HCT116 (cell line): Measurements from ENCODE around the gene RPS6KA2. TPM values are rescaled to one million over a fixed set of nuclear protein-coding genes. Genes with fewer than 3 reads are reported as not detected.

Experiments used
- ATAC-seq: fragments of 200-7000 bp; cut with Tn5 transposase; 2 replicates; pipeline ENCODE4 v1.9.1; 2020; ENCODE audit warnings: mild to moderate bottlenecking, moderate library complexity
- BruUV-seq: library from RNA; stranded (reverse); fragments of 400-500 nt; replicated peaks from 2 replicates; lab custom pipeline; 2021; lab: Mats Ljungman, UMichigan
- CTCF ChIA-PET: fragments of 300-600 bp; sonication (Branson Sonifier 250); formaldehyde crosslinking; loops from one replicate; lab custom pipeline; 2021; ENCODE audit warnings: antibody characterized with exemption; lab: Charles Lee
- POLR2A ChIA-PET: fragments of 300-600, 350-600 bp; sonication (Branson Sonifier 250); formaldehyde crosslinking; loops from one replicate; lab custom pipeline; 2021; ENCODE audit warnings: antibody characterized with exemption; lab: Charles Lee
- RAD21 ChIA-PET, 2 experiments: fragments of 300-600 bp; sonication (Branson Sonifier 250); formaldehyde crosslinking; loops; one replicate each; lab custom pipeline; 2023; ENCODE audit warnings: low total read pairs in 2 of 2; ENCODE audit not compliant: uncharacterized antibody in 2 of 2, unreplicated experiment in 2 of 2, low non-redundant PET in 1 of 2; lab: Charles Lee
- DNase-seq: peaks from one replicate; pipeline ENCODE4 v3.0.0-alpha.2; 2010; ENCODE audit warnings: low read depth, low spot score
- H2AFZ ChIP-seq: fragments of 200-600 bp; shearing (Covaris generic), sonication (generic); 2 replicates; pipeline ENCODE4 v1.6.1; 2017; ENCODE audit warnings: low read depth, mixed run types, mixed read lengths, antibody characterized with exemption, low read length; ENCODE audit not compliant: poor library complexity, severe bottlenecking
- H3K27ac ChIP-seq: 2 replicates; pipeline ENCODE4 v1.5.1; 2012; ENCODE audit warnings: low read depth, low read length
- H3K27me3 ChIP-seq: fragments of 200-600 bp; sonication (generic); 2 replicates; pipeline ENCODE4 v1.6.1; 2016; ENCODE audit warnings: mixed run types, low read length, mixed read lengths; ENCODE audit not compliant: insufficient read depth
- H3K36me3 ChIP-seq, 2 experiments: fragments of 200-500 bp in 1 of 2; fragments of 200-600 bp in 1 of 2; sonication (Bioruptor generic) in 1 of 2; sonication (generic) in 1 of 2; 2 replicates each; pipeline versions ENCODE4 v1.5.1 to v1.6.1; 2014 to 2016; ENCODE audit warnings: low read length in 2 of 2, inconsistent platforms in 1 of 2, mixed read lengths in 1 of 2, mixed run types in 1 of 2; ENCODE audit not compliant: insufficient read depth in 2 of 2, control insufficient read depth in 1 of 2
- H3K4me1 ChIP-seq, 2 experiments: fragments of 200-600 bp in 1 of 2; sonication (generic) in 1 of 2; 2 replicates each; pipeline versions ENCODE4 v1.5.1 to v1.6.1; 2012 to 2017; ENCODE audit warnings: low read length in 2 of 2, inconsistent platforms in 1 of 2, mild to moderate bottlenecking in 1 of 2, mixed read lengths in 1 of 2, mixed run types in 1 of 2, moderate library complexity in 1 of 2; ENCODE audit not compliant: insufficient read depth in 2 of 2, control insufficient read depth in 1 of 2
- H3K4me2 ChIP-seq: fragments of 200-600 bp; sonication (generic); 2 replicates; pipeline ENCODE4 v1.6.1; 2017; ENCODE audit warnings: mixed run types, low read length, mixed read lengths
- H3K4me3 ChIP-seq, 2 experiments: fragments of 200-600 bp in 1 of 2; sonication (generic) in 1 of 2; replicated peaks in 1 of 2; 2 replicates each; pipeline ENCODE4 v1.5.1; 2011 to 2016; ENCODE audit warnings: low read length in 2 of 2, control low read depth in 1 of 2, low read depth in 1 of 2, mild to moderate bottlenecking in 1 of 2, mixed read lengths in 1 of 2, mixed run types in 1 of 2
- H3K79me2 ChIP-seq: fragments of 200-600 bp; sonication (generic); 2 replicates; pipeline ENCODE4 v1.6.1; 2017; ENCODE audit warnings: mild to moderate bottlenecking, mixed run types, low read length, moderate library complexity, mixed read lengths; ENCODE audit not compliant: insufficient read depth
- H3K9ac ChIP-seq: fragments of 200-600 bp; sonication (generic); 2 replicates; pipeline ENCODE4 v1.6.1; 2016; ENCODE audit warnings: low read length, mixed read lengths
- H3K9me2 ChIP-seq: fragments of 200-600 bp; sonication (generic), shearing (Covaris generic); 2 replicates; pipeline ENCODE4 v1.6.1; 2017; ENCODE audit warnings: mixed run types, mild to moderate bottlenecking, moderate library complexity; ENCODE audit not compliant: insufficient read depth
- H3K9me3 ChIP-seq, 2 experiments: fragments of 200-500 bp in 1 of 2; fragments of 200-600 bp in 1 of 2; sonication (Bioruptor generic) in 1 of 2; sonication (generic) in 1 of 2; 2 replicates each; pipeline ENCODE4 v1.6.1; 2014 to 2017; ENCODE audit warnings: low read length in 2 of 2, mixed read lengths in 2 of 2, inconsistent platforms in 1 of 2, low read depth in 1 of 2, mild to moderate bottlenecking in 1 of 2, mixed run types in 1 of 2, moderate library complexity in 1 of 2; ENCODE audit not compliant: control insufficient read depth in 1 of 2, insufficient read depth in 1 of 2
- H4K20me1 ChIP-seq: fragments of 200-600 bp; sonication (generic), shearing (Covaris generic); 2 replicates; pipeline ENCODE4 v1.6.1; 2017; ENCODE audit warnings: mixed run types, mild to moderate bottlenecking, moderate library complexity; ENCODE audit not compliant: insufficient read depth
- CEBPB ChIP-seq: IDR thresholded peaks from 2 replicates; pipeline ENCODE4 v1.6.1; 2012; ENCODE audit warnings: low read depth
- FOSL1 ChIP-seq: IDR thresholded peaks from 2 replicates; pipeline ENCODE4 v1.6.1; 2012; ENCODE audit warnings: low read depth
- RAD21 ChIP-seq: IDR thresholded peaks from 2 replicates; pipeline ENCODE4 v1.6.1; 2012; ENCODE audit warnings: low read depth, mild to moderate bottlenecking
- REST ChIP-seq: IDR thresholded peaks from 2 replicates; pipeline ENCODE4 v1.6.1; 2012; ENCODE audit warnings: low read depth
- SP1 ChIP-seq: IDR thresholded peaks from 2 replicates; pipeline ENCODE4 v1.6.1; 2012; ENCODE audit warnings: low read depth
- YY1 ChIP-seq: IDR thresholded peaks from 2 replicates; pipeline ENCODE4 v1.6.1; 2011; ENCODE audit warnings: low read length, low read depth, moderate library complexity, mild to moderate bottlenecking; ENCODE audit not compliant: insufficient replicate concordance; ENCODE audit errors: extremely low read depth
- intact Hi-C: fragments of 100-400 bp; cut with micrococcal nuclease; formaldehyde crosslinking; loops from 2 replicates; pipeline ENCODE4 v1.10.0; 2022
- total RNA-seq: library from RNA; stranded (reverse); gene quantifications from one replicate; pipeline ENCODE4 v1.2.1, GENCODE V29; 2021; ENCODE audit not compliant: unreplicated experiment
- TF ChIP-seq, protein P1 (sequence below): IDR thresholded peaks from 2 replicates; pipeline ENCODE4 v1.6.1; 2011; ENCODE audit warnings: mild to moderate bottlenecking, low read length, moderate library complexity; ENCODE audit not compliant: insufficient replicate concordance; ENCODE audit errors: extremely low read depth
- TF ChIP-seq, protein P2 (sequence below), 3 experiments: fragments of 200-600 bp in 1 of 3; sonication (generic) in 1 of 3; IDR thresholded peaks in 2 of 3; conservative IDR thresholded peaks in 1 of 3; 2 replicates each; pipeline ENCODE4 v1.5.1; 2012 to 2017; ENCODE audit warnings: low read depth in 2 of 3, low read length in 2 of 3, antibody characterized with exemption in 1 of 3, borderline replicate concordance in 1 of 3, control low read depth in 1 of 3, mild to moderate bottlenecking in 1 of 3, mixed read lengths in 1 of 3, mixed run types in 1 of 3, moderate library complexity in 1 of 3; ENCODE audit not compliant: insufficient read depth in 1 of 3

RPS6KA2 gene
- total RNA-seq, 1 experiment from 2014 or later: 8.5 TPM

GRCh38 chr6:166459272-166459671, 167.8 kb downstream of the RPS6KA2 start:
- ATAC-seq (no peak), DNase-seq (no peak)
- RAD21 ChIA-PET: no interaction called here
- no peaks in the 10 kb centered on the region for H4K20me1 ChIP-seq
- H3K4me1 ChIP-seq: no peaks in the 10 kb centered on the region
- no TSS peak for BruUV-seq
- H2AFZ ChIP-seq: no peak overlapping the region
- no peaks in the 10 kb centered on the region for H3K9me2 ChIP-seq
- no peaks in the 10 kb centered on the region for H3K79me2 ChIP-seq
- POLR2A ChIA-PET: no interaction called here
- H3K9me3 ChIP-seq: no peaks in the 10 kb centered on the region
- no peaks in the 10 kb centered on the region for H3K27me3 ChIP-seq
- H3K4me2 ChIP-seq: no peak overlapping the region
- intact Hi-C loops: loop anchor here (10.0 kb wide), 1 partner anchor 316 kb away; no protein-coding TSS in a partner anchor
- H3K4me3 ChIP-seq: no peak overlapping the region
- H3K27ac ChIP-seq: no peak overlapping the region
- H3K9ac ChIP-seq: no peak overlapping the region
- CTCF ChIA-PET: no interaction called here
- TF ChIP-seq, protein P1, sequence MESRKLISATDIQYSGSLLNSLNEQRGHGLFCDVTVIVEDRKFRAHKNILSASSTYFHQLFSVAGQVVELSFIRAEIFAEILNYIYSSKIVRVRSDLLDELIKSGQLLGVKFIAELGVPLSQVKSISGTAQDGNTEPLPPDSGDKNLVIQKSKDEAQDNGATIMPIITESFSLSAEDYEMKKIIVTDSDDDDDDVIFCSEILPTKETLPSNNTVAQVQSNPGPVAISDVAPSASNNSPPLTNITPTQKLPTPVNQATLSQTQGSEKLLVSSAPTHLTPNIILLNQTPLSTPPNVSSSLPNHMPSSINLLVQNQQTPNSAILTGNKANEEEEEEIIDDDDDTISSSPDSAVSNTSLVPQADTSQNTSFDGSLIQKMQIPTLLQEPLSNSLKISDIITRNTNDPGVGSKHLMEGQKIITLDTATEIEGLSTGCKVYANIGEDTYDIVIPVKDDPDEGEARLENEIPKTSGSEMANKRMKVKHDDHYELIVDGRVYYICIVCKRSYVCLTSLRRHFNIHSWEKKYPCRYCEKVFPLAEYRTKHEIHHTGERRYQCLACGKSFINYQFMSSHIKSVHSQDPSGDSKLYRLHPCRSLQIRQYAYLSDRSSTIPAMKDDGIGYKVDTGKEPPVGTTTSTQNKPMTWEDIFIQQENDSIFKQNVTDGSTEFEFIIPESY: no peak
- TF ChIP-seq RAD21 (no peak), YY1 (no peak), CEBPB (no peak), SP1 (no peak)
- H3K36me3 ChIP-seq: no peaks in the 10 kb centered on the region

- TF ChIP-seq REST (no peak), RAD21 (peak; percentile 68), FOSL1 (no peak)
- TF ChIP-seq, protein P2, sequence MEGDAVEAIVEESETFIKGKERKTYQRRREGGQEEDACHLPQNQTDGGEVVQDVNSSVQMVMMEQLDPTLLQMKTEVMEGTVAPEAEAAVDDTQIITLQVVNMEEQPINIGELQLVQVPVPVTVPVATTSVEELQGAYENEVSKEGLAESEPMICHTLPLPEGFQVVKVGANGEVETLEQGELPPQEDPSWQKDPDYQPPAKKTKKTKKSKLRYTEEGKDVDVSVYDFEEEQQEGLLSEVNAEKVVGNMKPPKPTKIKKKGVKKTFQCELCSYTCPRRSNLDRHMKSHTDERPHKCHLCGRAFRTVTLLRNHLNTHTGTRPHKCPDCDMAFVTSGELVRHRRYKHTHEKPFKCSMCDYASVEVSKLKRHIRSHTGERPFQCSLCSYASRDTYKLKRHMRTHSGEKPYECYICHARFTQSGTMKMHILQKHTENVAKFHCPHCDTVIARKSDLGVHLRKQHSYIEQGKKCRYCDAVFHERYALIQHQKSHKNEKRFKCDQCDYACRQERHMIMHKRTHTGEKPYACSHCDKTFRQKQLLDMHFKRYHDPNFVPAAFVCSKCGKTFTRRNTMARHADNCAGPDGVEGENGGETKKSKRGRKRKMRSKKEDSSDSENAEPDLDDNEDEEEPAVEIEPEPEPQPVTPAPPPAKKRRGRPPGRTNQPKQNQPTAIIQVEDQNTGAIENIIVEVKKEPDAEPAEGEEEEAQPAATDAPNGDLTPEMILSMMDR (IDR thresholded peaks at IDR 0.05 in 2 of 3, conservative IDR thresholded peaks at IDR 0.05 in 1 of 3; ENCODE audit: borderline replicate concordance in 1 of 3, insufficient read depth in 1 of 3, low read depth in 2 of 3, low read length in 2 of 3): peak; percentile 34 to 41 (median 40); a peak in 4 of 6 replicates
- TF ChIP-seq, all 23 proteins: peak for 2
- Histone ChIP-seq H3K9me2 (no peaks in the 10 kb centered on the region), H3K36me3 (no peaks in the 10 kb centered on the region), H3K27ac (no peak overlapping the region), H3K27me3 (no peaks in the 10 kb centered on the region), H3K9me3 (no peaks in the 10 kb centered on the region), H3K79me2 (no peaks in the 10 kb centered on the region), H3K4me3 (no peak overlapping the region), H4K20me1 (no peaks in the 10 kb centered on the region), H3K4me1 (no peaks in the 10 kb centered on the region), H2AFZ (no peak overlapping the region), H3K4me2 (no peak overlapping the region), H3K9ac (no peak overlapping the region)
- ChIA-PET CTCF (interaction anchor here (2.1 kb wide), 1 partner anchor 495 kb away, joined by 5 read pairs; no protein-coding TSS in a partner anchor), POLR2A (no interaction called here), RAD21 (interaction anchor here in 1 of 2 experiments (0.7 kb wide), 1 partner anchor 313 kb away, joined by 3 read pairs; no protein-coding TSS in a partner anchor)
- DNase-seq (no peak), ATAC-seq (peak; percentile 74)
- no TSS peak for BruUV-seq
- intact Hi-C loops: loop anchor here (10.0 kb wide), 1 partner anchor 318 kb away; no protein-coding TSS in a partner anchor
Measured at GRCh38 chr6:166456395-166457156, 170.5 kb downstream of the RPS6KA2 start.
